Neuronal stem cell (in vitro differentiated cells): ENCODE data around the gene DCST1.

Source experiments
- DNase-seq: peaks from one replicate; pipeline ENCODE4 v3.0.0-alpha.2; 2013; ENCODE audit warnings: low spot score
- H2AFZ ChIP-seq: one replicate; pipeline ENCODE4 v1.6.1; 2013; ENCODE audit warnings: mild to moderate bottlenecking, low read length, inconsistent platforms
- H2AK5ac ChIP-seq: 2 replicates; pipeline ENCODE4 v1.6.1; 2013; ENCODE audit warnings: low read depth, mild to moderate bottlenecking, inconsistent platforms, low read length, moderate library complexity, mixed read lengths
- H2BK120ac ChIP-seq: 2 replicates; pipeline ENCODE4 v1.6.1; 2013; ENCODE audit warnings: low read depth, mild to moderate bottlenecking, inconsistent platforms, low read length, moderate library complexity, mixed read lengths
- H2BK12ac ChIP-seq: one replicate; pipeline ENCODE4 v1.6.1; 2013; ENCODE audit warnings: low read length, inconsistent platforms
- H2BK15ac ChIP-seq: 2 replicates; pipeline ENCODE4 v1.6.1; 2013; ENCODE audit warnings: mild to moderate bottlenecking, low read length, inconsistent platforms, mixed read lengths
- H2BK5ac ChIP-seq: one replicate; pipeline ENCODE4 v1.6.1; 2013; ENCODE audit warnings: inconsistent platforms, mild to moderate bottlenecking, low read length, moderate library complexity
- H3K14ac ChIP-seq: one replicate; pipeline ENCODE4 v1.6.1; 2013; ENCODE audit warnings: low read length, inconsistent platforms
- H3K18ac ChIP-seq: 2 replicates; pipeline ENCODE4 v1.6.1; 2013; ENCODE audit warnings: low read length, inconsistent platforms
- H3K23ac ChIP-seq: 2 replicates; pipeline ENCODE4 v1.6.1; 2013; ENCODE audit warnings: low read depth, mild to moderate bottlenecking, mixed read lengths, low read length, inconsistent platforms; ENCODE audit not compliant: poor library complexity
- H3K27ac ChIP-seq: replicated peaks from 3 replicates; pipeline ENCODE4 v1.5.1; 2013; ENCODE audit warnings: low read length, inconsistent platforms
- H3K27me3 ChIP-seq, 3 experiments: 2 replicates each; pipeline ENCODE4 v1.6.1; 2013; ENCODE audit warnings: low read length in 3 of 3, mild to moderate bottlenecking in 2 of 3, inconsistent platforms in 1 of 3, low read depth in 1 of 3, mixed read lengths in 1 of 3, moderate library complexity in 1 of 3; ENCODE audit not compliant: control insufficient read depth in 3 of 3, insufficient read depth in 3 of 3
- H3K36me3 ChIP-seq, 2 donors: replicated peaks in 1 of 2; 2 replicates each; pipeline ENCODE4 v1.6.1; 2013; ENCODE audit warnings: low read length in 2 of 2; ENCODE audit not compliant: control insufficient read depth in 2 of 2, insufficient read depth in 2 of 2
- H3K4ac ChIP-seq: 2 replicates; pipeline ENCODE4 v1.6.1; 2013; ENCODE audit warnings: inconsistent platforms, mild to moderate bottlenecking, low read length, moderate library complexity
- H3K4me1 ChIP-seq, 2 donors: 1 replicate in 1 of 2; 2 replicates in 1 of 2; pipeline ENCODE4 v1.6.1; 2013; ENCODE audit warnings: low read length in 2 of 2, low read depth in 1 of 2; ENCODE audit not compliant: control insufficient read depth in 2 of 2, insufficient read depth in 1 of 2
- H3K4me2 ChIP-seq: one replicate; pipeline ENCODE4 v1.6.1; 2013; ENCODE audit warnings: mild to moderate bottlenecking, low read length, inconsistent platforms; ENCODE audit not compliant: insufficient read depth, poor library complexity, severe bottlenecking
- H3K4me3 ChIP-seq, 2 donors: 2 replicates each; pipeline ENCODE4 v1.5.1; 2013; ENCODE audit warnings: low read length in 2 of 2, mild to moderate bottlenecking in 2 of 2, inconsistent platforms in 1 of 2, moderate library complexity in 1 of 2
- H3K79me1 ChIP-seq: one replicate; pipeline ENCODE4 v1.6.1; 2013; ENCODE audit warnings: low read depth, mild to moderate bottlenecking, inconsistent platforms, low read length, moderate library complexity
- H3K9ac ChIP-seq: one replicate; pipeline ENCODE4 v1.6.1; 2013; ENCODE audit warnings: mild to moderate bottlenecking, low read depth, low read length, inconsistent platforms; ENCODE audit not compliant: poor library complexity
- H3K9me3 ChIP-seq, 2 donors: replicated peaks in 1 of 2; 2 replicates each; pipeline versions ENCODE3 to v1.6.1; 2013; ENCODE audit warnings: low read length in 2 of 2, mild to moderate bottlenecking in 2 of 2, inconsistent platforms in 1 of 2, low read depth in 1 of 2, mixed read lengths in 1 of 2, moderate library complexity in 1 of 2; ENCODE audit not compliant: control insufficient read depth in 2 of 2, insufficient read depth in 1 of 2
- H4K8ac ChIP-seq: one replicate; pipeline ENCODE4 v1.6.1; 2013; ENCODE audit warnings: low read depth, mild to moderate bottlenecking, inconsistent platforms, low read length, moderate library complexity
- H4K91ac ChIP-seq: one replicate; pipeline ENCODE4 v1.6.1; 2013; ENCODE audit warnings: low read length, low read depth, mild to moderate bottlenecking, inconsistent platforms; ENCODE audit not compliant: poor library complexity
- WGBS, 2 donors: extraction: QIAGEN DNeasy Blood & Tissue Kit; methylation state at CpG; one replicate each; pipeline ENCODE4 v1.1.7; 2013; ENCODE audit warnings: missing lambda C conversion rate in 2 of 2, mixed read lengths in 1 of 2; ENCODE audit not compliant: insufficient read length in 2 of 2, insufficient replicate concordance in 1 of 2; ENCODE audit errors: extremely low coverage in 2 of 2; 5-methylcytosine and 5-hydroxymethylcytosine counted together

The DCST1 gene

DNA sequence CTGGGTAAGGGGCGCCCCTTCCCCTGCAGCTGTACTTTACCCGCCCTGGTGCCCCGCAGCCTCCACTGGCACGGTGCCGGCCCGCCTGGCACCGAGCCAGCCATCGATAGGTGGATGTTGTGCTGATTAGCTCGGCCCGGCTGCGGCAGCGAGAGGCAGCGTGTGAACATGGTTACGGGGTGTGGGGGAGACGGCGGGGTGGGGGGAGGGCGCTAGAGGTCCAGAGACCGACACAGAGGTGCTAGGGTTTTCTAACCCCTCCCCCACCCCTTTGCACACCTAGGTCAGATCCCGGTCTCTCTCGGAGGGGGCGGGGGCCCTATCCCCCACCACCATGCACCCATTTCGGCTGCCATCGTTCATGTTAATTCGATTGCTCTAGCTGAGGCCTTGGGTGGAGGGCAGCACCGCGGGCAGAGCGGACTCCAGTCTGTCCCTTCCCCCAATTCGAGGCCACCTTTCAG lies 36.6 kb downstream of the DCST1 start:
- peaks cover 17 to 40% of the 10 kb centered on the region in 2 donors for H3K36me3 ChIP-seq
- peak overlapping the region; percentile 63 for H3K4me2 ChIP-seq
- peaks cover 0 to 2% (median 0%) of the 10 kb centered on the region in 3 experiments for H3K27me3 ChIP-seq
- no peak overlapping the region for H3K23ac ChIP-seq
- no peak overlapping the region for H2AFZ ChIP-seq
- H2BK120ac ChIP-seq: no peak overlapping the region
- H3K14ac ChIP-seq: no peak overlapping the region
- H3K18ac ChIP-seq: peak overlapping the region; percentile 81
- H2BK15ac ChIP-seq: no peak overlapping the region
- H2BK5ac ChIP-seq: no peak overlapping the region
- H3K79me1 ChIP-seq: peaks cover 2% of the 10 kb centered on the region
- H4K91ac ChIP-seq: no peak overlapping the region
- peak overlapping the region; percentile 80 for H2BK12ac ChIP-seq
- WGBS, 2 donors: no CpG with 5 or more reads among the region's 28 CpGs
- H3K9ac ChIP-seq: no peak overlapping the region
- H3K4ac ChIP-seq: no peak overlapping the region
- H3K4me1 ChIP-seq: peaks cover 18 to 21% of the 10 kb centered on the region in 2 donors
- peak overlapping the region in 1 of 2 donors; percentile 65 for H3K4me3 ChIP-seq
- H4K8ac ChIP-seq: no peak overlapping the region
- H3K9me3 ChIP-seq: no peaks in the 10 kb centered on the region
- H2AK5ac ChIP-seq: peak overlapping the region; percentile 0
- DNase-seq: no peak
- H3K27ac ChIP-seq: no peak overlapping the region

- Histone ChIP-seq H2AFZ (no peak overlapping the region), H3K4me1 (peaks cover 21 to 23% of the 10 kb centered on the region in 2 donors), H4K8ac (peak overlapping the region; percentile 29), H4K91ac (no peak overlapping the region), H2BK15ac (peak overlapping the region; percentile 50), H3K27ac (peak overlapping the region; percentile 41), H3K36me3 (peaks cover 17 to 39% of the 10 kb centered on the region in 2 donors), H3K27me3 (peaks cover 0 to 2% (median 0%) of the 10 kb centered on the region in 3 experiments), H3K4ac (no peak overlapping the region), H3K18ac (peak overlapping the region; percentile 94), H3K23ac (peak overlapping the region; percentile 70), H2BK5ac (no peak overlapping the region), H3K4me2 (peak overlapping the region; percentile 63), H2AK5ac (peak overlapping the region; percentile 99), H3K9ac (peak overlapping the region; percentile 88), H2BK120ac (no peak overlapping the region), H3K9me3 (no peaks in the 10 kb centered on the region), H3K14ac (no peak overlapping the region), H3K4me3 (peak overlapping the region in 1 of 2 donors; percentile 65), H2BK12ac (no peak overlapping the region), H3K79me1 (peaks cover 2% of the 10 kb centered on the region)
- peak; percentile 79 for DNase-seq
- WGBS, 2 donors: no CpG with 5 or more reads among the region's 61 CpGs
These were observed 37.3 kb downstream of the DCST1 start for GRCh38 chr1:155070721-155071569.

DNA sequence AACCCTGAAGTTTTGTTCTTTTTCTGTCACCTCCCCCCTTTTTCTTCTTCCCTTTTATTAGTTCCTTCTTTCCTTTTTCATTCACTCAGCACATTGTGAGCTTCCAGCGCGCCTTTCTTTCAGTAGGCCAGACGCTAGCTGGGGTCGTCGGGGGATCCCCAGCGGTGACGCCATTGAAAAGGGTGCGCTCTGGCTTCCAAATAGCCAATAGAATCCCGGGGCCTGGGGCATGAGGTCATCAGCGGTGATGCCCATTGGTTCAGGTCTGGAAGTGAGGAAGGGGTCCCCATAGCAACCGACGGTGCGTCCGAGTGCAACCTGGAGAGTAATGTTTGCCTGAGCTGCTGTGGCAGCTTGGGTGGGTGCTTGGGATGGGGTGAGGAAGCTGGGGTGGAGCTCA lies 38.1 kb downstream of the DCST1 start:
- Histone ChIP-seq H3K27ac (no peak overlapping the region), H3K27me3 (peaks cover 0 to 2% (median 0%) of the 10 kb centered on the region in 3 experiments)
- no CpG with 5 or more reads among the region's 14 CpGs for WGBS, 2 donors

More for the DNA sequence above, 38.1 kb downstream of the DCST1 start:
- peak overlapping the region; percentile 63 for H3K4me2 ChIP-seq
- DNase-seq: peak; percentile 76
- no peak overlapping the region for H3K4me3 ChIP-seq
- no peak overlapping the region for H3K4ac ChIP-seq
- no peak overlapping the region for H3K9ac ChIP-seq
- peak overlapping the region; percentile 99 for H2AK5ac ChIP-seq
- H2BK5ac ChIP-seq: no peak overlapping the region
- H2BK15ac ChIP-seq: peak overlapping the region; percentile 50
- H3K79me1 ChIP-seq: no peaks in the 10 kb centered on the region
- peaks cover 21 to 31% of the 10 kb centered on the region in 2 donors for H3K4me1 ChIP-seq
- H3K36me3 ChIP-seq: peaks cover 13 to 31% of the 10 kb centered on the region in 2 donors
- H3K18ac ChIP-seq: no peak overlapping the region
- no peak overlapping the region for H2AFZ ChIP-seq
- no peak overlapping the region for H2BK120ac ChIP-seq
- no peak overlapping the region for H4K91ac ChIP-seq
- H3K9me3 ChIP-seq: no peaks in the 10 kb centered on the region
- H3K14ac ChIP-seq: no peak overlapping the region
- H3K23ac ChIP-seq: no peak overlapping the region
- no peak overlapping the region for H2BK12ac ChIP-seq
- no peak overlapping the region for H4K8ac ChIP-seq
